ENCODE results near the gene NEU1. TPM values are rescaled to one million over a fixed set of nuclear protein-coding genes. Genes with fewer than 3 reads are reported as not detected.
A peak's percentile ranks its signal among the peaks of the same experiment; 100 is the strongest.

Gene NEU1
- polyA plus RNA-seq, 2 of the 4 experiments (the other 2 are of a cell fraction) = 15.8 to 19.2 TPM

DNA sequence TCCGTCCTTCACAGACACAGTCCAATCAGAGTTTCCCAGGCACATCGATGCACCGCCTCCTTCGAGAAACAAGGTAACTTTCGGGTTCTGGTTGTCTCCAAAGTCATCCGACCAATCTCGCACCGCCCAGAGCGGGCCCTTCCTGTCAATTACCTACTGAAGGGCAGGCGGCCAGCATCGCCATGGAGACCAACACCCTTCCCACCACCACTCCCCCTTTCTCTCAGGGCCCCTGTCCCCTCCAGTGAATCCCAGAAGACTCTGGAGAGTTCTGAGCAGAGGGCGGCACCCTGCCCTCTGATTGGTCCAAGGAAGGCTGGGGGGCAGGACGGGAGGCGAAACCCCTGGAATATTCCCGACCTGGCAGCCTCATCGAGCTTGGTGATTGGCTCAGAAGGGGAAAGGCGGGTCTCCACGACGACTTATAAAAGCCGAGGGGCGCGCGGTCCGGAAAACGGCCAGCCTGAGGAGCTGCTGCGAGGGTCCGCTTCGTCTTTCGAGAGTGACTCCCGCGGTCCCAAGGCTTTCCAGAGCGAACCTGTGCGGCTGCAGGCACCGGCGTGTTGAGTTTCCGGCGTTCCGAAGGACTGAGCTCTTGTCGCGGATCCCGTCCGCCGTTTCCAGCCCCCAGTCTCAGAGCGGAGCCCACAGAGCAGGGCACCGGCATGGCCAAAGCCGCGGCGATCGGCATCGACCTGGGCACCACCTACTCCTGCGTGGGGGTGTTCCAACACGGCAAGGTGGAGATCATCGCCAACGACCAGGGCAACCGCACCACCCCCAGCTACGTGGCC lies 35.1 kb downstream of the NEU1 start, which contains the start of gene HSPA1B (continued):
- no peak for TF ChIP-seq FOSB (CRISPR knock-in tag; IDR thresholded peaks at IDR 0.05)
- TF ChIP-seq KDM5A (IDR thresholded peaks at IDR 0.05) = no peak
- no peak for TF ChIP-seq CEBPB (IDR thresholded peaks at IDR 0.05)
- TF ChIP-seq PHF8 (IDR thresholded peaks at IDR 0.05; ENCODE audit: borderline replicate concordance, low read depth) = peak; percentile 52; the same call in 1 of the 2 replicates
- TF ChIP-seq JUN (IDR thresholded peaks at IDR 0.05) = peak; percentile 39 to 81; a peak in 4 of 5 replicates
- TF ChIP-seq, protein P1, sequence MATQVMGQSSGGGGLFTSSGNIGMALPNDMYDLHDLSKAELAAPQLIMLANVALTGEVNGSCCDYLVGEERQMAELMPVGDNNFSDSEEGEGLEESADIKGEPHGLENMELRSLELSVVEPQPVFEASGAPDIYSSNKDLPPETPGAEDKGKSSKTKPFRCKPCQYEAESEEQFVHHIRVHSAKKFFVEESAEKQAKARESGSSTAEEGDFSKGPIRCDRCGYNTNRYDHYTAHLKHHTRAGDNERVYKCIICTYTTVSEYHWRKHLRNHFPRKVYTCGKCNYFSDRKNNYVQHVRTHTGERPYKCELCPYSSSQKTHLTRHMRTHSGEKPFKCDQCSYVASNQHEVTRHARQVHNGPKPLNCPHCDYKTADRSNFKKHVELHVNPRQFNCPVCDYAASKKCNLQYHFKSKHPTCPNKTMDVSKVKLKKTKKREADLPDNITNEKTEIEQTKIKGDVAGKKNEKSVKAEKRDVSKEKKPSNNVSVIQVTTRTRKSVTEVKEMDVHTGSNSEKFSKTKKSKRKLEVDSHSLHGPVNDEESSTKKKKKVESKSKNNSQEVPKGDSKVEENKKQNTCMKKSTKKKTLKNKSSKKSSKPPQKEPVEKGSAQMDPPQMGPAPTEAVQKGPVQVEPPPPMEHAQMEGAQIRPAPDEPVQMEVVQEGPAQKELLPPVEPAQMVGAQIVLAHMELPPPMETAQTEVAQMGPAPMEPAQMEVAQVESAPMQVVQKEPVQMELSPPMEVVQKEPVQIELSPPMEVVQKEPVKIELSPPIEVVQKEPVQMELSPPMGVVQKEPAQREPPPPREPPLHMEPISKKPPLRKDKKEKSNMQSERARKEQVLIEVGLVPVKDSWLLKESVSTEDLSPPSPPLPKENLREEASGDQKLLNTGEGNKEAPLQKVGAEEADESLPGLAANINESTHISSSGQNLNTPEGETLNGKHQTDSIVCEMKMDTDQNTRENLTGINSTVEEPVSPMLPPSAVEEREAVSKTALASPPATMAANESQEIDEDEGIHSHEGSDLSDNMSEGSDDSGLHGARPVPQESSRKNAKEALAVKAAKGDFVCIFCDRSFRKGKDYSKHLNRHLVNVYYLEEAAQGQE (IDR thresholded peaks at IDR 0.05) = no peak; the same call in 1 of the 2 replicates
- TF ChIP-seq MAFK (IDR thresholded peaks at IDR 0.05; ENCODE audit: partially characterized antibody) = no peak
- TF ChIP-seq SMC3 (IDR thresholded peaks at IDR 0.05) = no peak
- TF ChIP-seq FOSL2 (IDR thresholded peaks at IDR 0.05) = no peak
- no peak for TF ChIP-seq FOSL2 (CRISPR knock-in tag; IDR thresholded peaks at IDR 0.05)
- TF ChIP-seq RAD21 (conservative IDR thresholded peaks at IDR 0.05 in 1 of 2, IDR thresholded peaks at IDR 0.05 in 1 of 2) = no peak
- TF ChIP-seq SREBF2 (IDR thresholded peaks at IDR 0.05) = no peak
- no peak for TF ChIP-seq HEYL (CRISPR knock-in tag; IDR thresholded peaks at IDR 0.05)
- TF ChIP-seq, protein P2, sequence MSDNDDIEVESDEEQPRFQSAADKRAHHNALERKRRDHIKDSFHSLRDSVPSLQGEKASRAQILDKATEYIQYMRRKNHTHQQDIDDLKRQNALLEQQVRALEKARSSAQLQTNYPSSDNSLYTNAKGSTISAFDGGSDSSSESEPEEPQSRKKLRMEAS (IDR thresholded peaks at IDR 0.05) = no peak
- TF ChIP-seq, protein P3, sequence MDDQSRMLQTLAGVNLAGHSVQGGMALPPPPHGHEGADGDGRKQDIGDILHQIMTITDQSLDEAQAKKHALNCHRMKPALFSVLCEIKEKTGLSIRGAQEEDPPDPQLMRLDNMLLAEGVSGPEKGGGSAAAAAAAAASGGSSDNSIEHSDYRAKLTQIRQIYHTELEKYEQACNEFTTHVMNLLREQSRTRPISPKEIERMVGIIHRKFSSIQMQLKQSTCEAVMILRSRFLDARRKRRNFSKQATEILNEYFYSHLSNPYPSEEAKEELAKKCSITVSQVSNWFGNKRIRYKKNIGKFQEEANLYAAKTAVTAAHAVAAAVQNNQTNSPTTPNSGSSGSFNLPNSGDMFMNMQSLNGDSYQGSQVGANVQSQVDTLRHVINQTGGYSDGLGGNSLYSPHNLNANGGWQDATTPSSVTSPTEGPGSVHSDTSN (IDR thresholded peaks at IDR 0.05) = peak; percentile 74
- TF ChIP-seq RFX5 (IDR thresholded peaks at IDR 0.05) = 0 out of 2 replicates have a peak, but pooled peaks have one; percentile 19
- TF ChIP-seq EP300 (IDR thresholded peaks at IDR 0.05) = no peak
- no peak for TF ChIP-seq NPAS2 (CRISPR knock-in tag; IDR thresholded peaks at IDR 0.05; ENCODE audit: borderline replicate concordance)
- no peak for TF ChIP-seq CHD4 (IDR thresholded peaks at IDR 0.05; ENCODE audit: borderline replicate concordance)
- TF ChIP-seq, protein P4, sequence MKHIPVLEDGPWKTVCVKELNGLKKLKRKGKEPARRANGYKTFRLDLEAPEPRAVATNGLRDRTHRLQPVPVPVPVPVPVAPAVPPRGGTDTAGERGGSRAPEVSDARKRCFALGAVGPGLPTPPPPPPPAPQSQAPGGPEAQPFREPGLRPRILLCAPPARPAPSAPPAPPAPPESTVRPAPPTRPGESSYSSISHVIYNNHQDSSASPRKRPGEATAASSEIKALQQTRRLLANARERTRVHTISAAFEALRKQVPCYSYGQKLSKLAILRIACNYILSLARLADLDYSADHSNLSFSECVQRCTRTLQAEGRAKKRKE (CRISPR knock-in tag; IDR thresholded peaks at IDR 0.05; ENCODE audit: low read depth) = no peak
- TF ChIP-seq CHD2 (IDR thresholded peaks at IDR 0.05; ENCODE audit: low read length, partially characterized antibody) = no peak
- TF ChIP-seq, protein P5, sequence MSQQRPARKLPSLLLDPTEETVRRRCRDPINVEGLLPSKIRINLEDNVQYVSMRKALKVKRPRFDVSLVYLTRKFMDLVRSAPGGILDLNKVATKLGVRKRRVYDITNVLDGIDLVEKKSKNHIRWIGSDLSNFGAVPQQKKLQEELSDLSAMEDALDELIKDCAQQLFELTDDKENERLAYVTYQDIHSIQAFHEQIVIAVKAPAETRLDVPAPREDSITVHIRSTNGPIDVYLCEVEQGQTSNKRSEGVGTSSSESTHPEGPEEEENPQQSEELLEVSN (IDR thresholded peaks at IDR 0.05; ENCODE audit: borderline replicate concordance, low read depth) = 0 out of 2 replicates have a peak, but pooled peaks have one; percentile 37
- TF ChIP-seq, protein P6, sequence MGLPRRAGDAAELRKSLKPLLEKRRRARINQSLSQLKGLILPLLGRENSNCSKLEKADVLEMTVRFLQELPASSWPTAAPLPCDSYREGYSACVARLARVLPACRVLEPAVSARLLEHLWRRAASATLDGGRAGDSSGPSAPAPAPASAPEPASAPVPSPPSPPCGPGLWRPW (IDR thresholded peaks at IDR 0.05) = no peak
- no peak for TF ChIP-seq EHMT2 (IDR thresholded peaks at IDR 0.05; ENCODE audit: low read depth)
- TF ChIP-seq KDM1A (IDR thresholded peaks at IDR 0.05; ENCODE audit: low read depth) = no peak
- TF ChIP-seq GATA3 (IDR thresholded peaks at IDR 0.05; ENCODE audit: borderline replicate concordance) = no peak
- TF ChIP-seq ZSCAN20 (CRISPR knock-in tag; IDR thresholded peaks at IDR 0.05) = no peak
- TF ChIP-seq, protein P7, sequence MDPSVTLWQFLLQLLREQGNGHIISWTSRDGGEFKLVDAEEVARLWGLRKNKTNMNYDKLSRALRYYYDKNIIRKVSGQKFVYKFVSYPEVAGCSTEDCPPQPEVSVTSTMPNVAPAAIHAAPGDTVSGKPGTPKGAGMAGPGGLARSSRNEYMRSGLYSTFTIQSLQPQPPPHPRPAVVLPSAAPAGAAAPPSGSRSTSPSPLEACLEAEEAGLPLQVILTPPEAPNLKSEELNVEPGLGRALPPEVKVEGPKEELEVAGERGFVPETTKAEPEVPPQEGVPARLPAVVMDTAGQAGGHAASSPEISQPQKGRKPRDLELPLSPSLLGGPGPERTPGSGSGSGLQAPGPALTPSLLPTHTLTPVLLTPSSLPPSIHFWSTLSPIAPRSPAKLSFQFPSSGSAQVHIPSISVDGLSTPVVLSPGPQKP (IDR thresholded peaks at IDR 0.05; ENCODE audit: low read depth, low read length) = no peak

All from A549 (cell line).